RWPE1 (cell line): ENCODE measurements around the gene GBX2.

Source experiments
- CTCF ChIA-PET: fragments of 350-600 bp; sonication (Branson Sonifier 250); formaldehyde crosslinking; extraction: SDS; loops from one replicate; lab custom pipeline; 2021; lab: Yijun Ruan, JAX
- POLR2A ChIA-PET: fragments of 400-600 bp; formaldehyde crosslinking; extraction: SDS; loops from one replicate; lab custom pipeline; 2020; ENCODE audit warnings: antibody characterized with exemption; ENCODE audit not compliant: low non-redundant PET; lab: Yijun Ruan, JAX
- DNase-seq: peaks from one replicate; pipeline ENCODE4 v3.0.0; 2012; ENCODE audit warnings: low spot score
- H3K27ac ChIP-seq: fragments of 450-650 bp; 2 replicates; pipeline ENCODE4 v1.5.1; 2017
- CTCF ChIP-seq: fragments of 450-650 bp; conservative IDR thresholded peaks from 2 replicates; pipeline ENCODE4 v1.5.1; 2017; ENCODE audit warnings: low read depth, mild to moderate bottlenecking

GBX2 gene

GRCh38 chr2:236178890-236179235 lies 10.7 kb upstream of the GBX2 start:
- ChIA-PET CTCF (interaction anchor here (0.6 to 4.8 kb wide), 6 partner anchors 58 to 561 kb away, joined by 3 to 47 read pairs (median 3); no protein-coding TSS in a partner anchor), POLR2A (no interaction called here)
- TF ChIP-seq CTCF: no peak
- DNase-seq: no peak
- peak overlapping the region; percentile 68 for H3K27ac ChIP-seq

- H3K27ac ChIP-seq: peak overlapping the region; percentile 68
- ChIA-PET POLR2A (no interaction called here), CTCF (interaction anchor here (0.6 to 1.3 kb wide), 12 partner anchors 10 to 1679 kb away, joined by 3 to 7 read pairs (median 3); no protein-coding TSS in a partner anchor)
These were observed 10.0 kb upstream of the GBX2 start for GRCh38 chr2:236177967-236178889.

GRCh38 chr2:236177604-236177966 lies 9.4 kb upstream of the GBX2 start:
- CTCF ChIA-PET: interaction anchor here (0.6 to 1.3 kb wide), 4 partner anchors 22 to 398 kb away, joined by 3 to 6 read pairs (median 3); no protein-coding TSS in a partner anchor
- DNase-seq: no peak
- POLR2A ChIA-PET: no interaction called here
- no peak overlapping the region for H3K27ac ChIP-seq
- TF ChIP-seq CTCF: no peak

More at GRCh38 chr2:236177967-236178889, 10.0 kb upstream of the GBX2 start:
- peak; percentile 66 for DNase-seq
- TF ChIP-seq CTCF: peak; percentile 83

- H3K27ac ChIP-seq: no peak overlapping the region
- POLR2A ChIA-PET: no interaction called here
- no peak for DNase-seq
- no peak for TF ChIP-seq CTCF
- CTCF ChIA-PET: interaction anchor here (0.7 to 1.3 kb wide), 2 partner anchors 371 to 398 kb away, joined by 3 to 6 read pairs; no protein-coding TSS in a partner anchor
These were observed 8.8 kb upstream of the GBX2 start for GRCh38 chr2:236176951-236177350.

- POLR2A ChIA-PET: no interaction called here
- no peak overlapping the region for H3K27ac ChIP-seq
- peak; percentile 29 for TF ChIP-seq CTCF
- CTCF ChIA-PET: interaction anchor here (0.7 to 1.5 kb wide), 2 partner anchors 144 to 397 kb away, joined by 3 to 4 read pairs; no protein-coding TSS in a partner anchor
- no peak for DNase-seq
These were observed 8.2 kb upstream of the GBX2 start for GRCh38 chr2:236176417-236176816.

- POLR2A ChIA-PET: no interaction called here
- no peak for TF ChIP-seq CTCF
These were observed 7.5 kb upstream of the GBX2 start for GRCh38 chr2:236175548-236176150.

More at GRCh38 chr2:236175548-236176150, 7.5 kb upstream of the GBX2 start:
- CTCF ChIA-PET: interaction anchor here (0.6 to 1.5 kb wide), 3 partner anchors 143 to 899 kb away, joined by 3 to 4 read pairs (median 3); no protein-coding TSS in a partner anchor
- no peak overlapping the region for H3K27ac ChIP-seq
- no peak for DNase-seq
